H1 (cell line): ENCODE results near the gene CRYBB1. TPM values are rescaled to one million over a fixed set of nuclear protein-coding genes. Genes with fewer than 3 reads are reported as not detected.
A peak's percentile ranks its signal among the peaks of the same experiment; 100 is the strongest.

Source experiments
- CTCF ChIA-PET: fragments of 300-600 bp; sonication (Branson Sonifier 250); formaldehyde crosslinking; loops from one replicate; lab custom pipeline; 2021; ENCODE audit not compliant: partially characterized antibody; lab: Charles Lee
- POLR2A ChIA-PET: fragments of 300-600 bp; sonication (Branson Sonifier 250); formaldehyde crosslinking; loops from one replicate; lab custom pipeline; 2021; ENCODE audit warnings: inconsistent platforms; ENCODE audit not compliant: partially characterized antibody; lab: Charles Lee
- DNase-seq, 2 experiments: peaks; one replicate each; pipeline versions ENCODE4 v3.0.0 to v3.0.0-alpha.2; 2010 to 2022; ENCODE audit warnings: low spot score in 2 of 2, low read depth in 1 of 2, mixed read lengths in 1 of 2
- FAIRE-seq: peaks from 2 replicates; lab custom pipeline; 2011; peaks lifted over from hg19 to GRCh38; lab: Jason Lieb, UNC
- H2AFZ ChIP-seq: 2 replicates; pipeline ENCODE4 v1.8.1; 2012; ENCODE audit warnings: low read length, inconsistent platforms
- H2AK5ac ChIP-seq: 2 replicates; pipeline ENCODE4 v1.6.1; 2013; ENCODE audit warnings: low read depth, low read length
- H2BK120ac ChIP-seq: replicated peaks from 2 replicates; pipeline ENCODE3; 2013; ENCODE audit warnings: low read depth, low read length, inconsistent platforms
- H2BK12ac ChIP-seq: 2 replicates; pipeline ENCODE4 v1.6.1; 2013; ENCODE audit warnings: low read depth, low read length
- H2BK15ac ChIP-seq: 2 replicates; pipeline ENCODE4 v1.6.1; 2013; ENCODE audit warnings: low read length
- H2BK20ac ChIP-seq: 2 replicates; pipeline ENCODE4 v1.6.1; 2013; ENCODE audit warnings: low read length
- H2BK5ac ChIP-seq: 2 replicates; pipeline ENCODE4 v1.6.1; 2013; ENCODE audit warnings: low read depth, low read length
- H3K14ac ChIP-seq: 2 replicates; pipeline ENCODE4 v1.6.1; 2013; ENCODE audit warnings: inconsistent platforms; ENCODE audit not compliant: insufficient read length
- H3K18ac ChIP-seq: 2 replicates; pipeline ENCODE4 v1.6.1; 2013; ENCODE audit warnings: low read length; ENCODE audit errors: extremely low read depth
- H3K23ac ChIP-seq: 2 replicates; pipeline ENCODE4 v1.6.1; 2013; ENCODE audit warnings: inconsistent platforms; ENCODE audit not compliant: insufficient read length
- H3K23me2 ChIP-seq: 2 replicates; pipeline ENCODE4 v1.6.1; 2013; ENCODE audit warnings: low read depth, low read length
- H3K27ac ChIP-seq: 2 replicates; pipeline ENCODE4 v1.6.1; 2011; ENCODE audit warnings: low read depth, low read length, inconsistent platforms
- H3K27me3 ChIP-seq, 4 experiments: replicated peaks in 1 of 4; 1 replicate in 1 of 4; 2 replicates in 3 of 4; pipeline versions ENCODE4 v1.6.1 to v1.8.1; 2011 to 2013; ENCODE audit warnings: low read length in 3 of 4, mild to moderate bottlenecking in 3 of 4, inconsistent platforms in 2 of 4, mixed read lengths in 2 of 4, moderate library complexity in 1 of 4; ENCODE audit not compliant: control insufficient read depth in 3 of 4, insufficient read depth in 3 of 4; ENCODE audit errors: extremely low read depth in 1 of 4
- H3K36me3 ChIP-seq, 4 experiments: 2 replicates each; pipeline versions ENCODE4 v1.6.1 to v1.8.1; 2011 to 2013; ENCODE audit warnings: mild to moderate bottlenecking in 4 of 4, low read length in 3 of 4, moderate library complexity in 2 of 4, control low read depth in 1 of 4, inconsistent platforms in 1 of 4; ENCODE audit not compliant: insufficient read depth in 4 of 4, control insufficient read depth in 2 of 4
- H3K4ac ChIP-seq: replicated peaks from 2 replicates; pipeline ENCODE3; 2013; ENCODE audit warnings: low read length, low read depth, mixed read lengths, inconsistent platforms; ENCODE audit not compliant: insufficient read length
- H3K4me1 ChIP-seq, 4 experiments: replicated peaks in 1 of 4; 1 replicate in 1 of 4; 2 replicates in 3 of 4; pipeline versions ENCODE4 v1.6.1 to v1.8.1; 2011 to 2013; ENCODE audit warnings: low read length in 3 of 4, inconsistent platforms in 2 of 4, mixed read lengths in 1 of 4; ENCODE audit not compliant: insufficient read depth in 4 of 4, control insufficient read depth in 3 of 4
- H3K4me2 ChIP-seq, 2 experiments: 2 replicates each; pipeline versions ENCODE4 v1.6.1 to v1.8.1; 2011 to 2013; ENCODE audit warnings: low read depth in 2 of 2, low read length in 2 of 2, control low read depth in 1 of 2, inconsistent platforms in 1 of 2, mild to moderate bottlenecking in 1 of 2; ENCODE audit not compliant: insufficient read depth in 1 of 2
- H3K4me3 ChIP-seq, 4 experiments: fragments of 200-600, 300-600 bp in 1 of 4; sonication (generic), shearing (Covaris generic), sonication (Bioruptor Twin) in 1 of 4; 2 replicates each; pipeline versions ENCODE4 v1.5.1 to v1.8.1; 2011 to 2016; ENCODE audit warnings: low read length in 4 of 4, low read depth in 3 of 4, control low read depth in 2 of 4, inconsistent platforms in 2 of 4, mild to moderate bottlenecking in 2 of 4, mixed read lengths in 1 of 4, moderate library complexity in 1 of 4; ENCODE audit not compliant: insufficient read depth in 2 of 4; ENCODE audit errors: extremely low read depth in 1 of 4
- H3K56ac ChIP-seq: replicated peaks from 2 replicates; pipeline ENCODE3; 2013; ENCODE audit warnings: low read depth, mild to moderate bottlenecking, mixed read lengths, low read length, inconsistent platforms; ENCODE audit not compliant: insufficient read length
- H3K79me1 ChIP-seq: 2 replicates; pipeline ENCODE4 v1.6.1; 2013; ENCODE audit warnings: low read depth, low read length, control low read depth
- H3K79me2 ChIP-seq, 2 experiments: 2 replicates each; pipeline versions ENCODE4 v1.6.1 to v1.8.1; 2012 to 2013; ENCODE audit warnings: low read length in 2 of 2, mild to moderate bottlenecking in 2 of 2, inconsistent platforms in 1 of 2; ENCODE audit not compliant: insufficient read depth in 2 of 2, control insufficient read depth in 1 of 2
- H3K9ac ChIP-seq, 4 experiments: replicated peaks in 1 of 4; 1 replicate in 1 of 4; 2 replicates in 3 of 4; pipeline versions ENCODE4 v1.6.1 to v1.8.1; 2011 to 2013; ENCODE audit warnings: low read depth in 3 of 4, low read length in 3 of 4, control low read depth in 2 of 4, mild to moderate bottlenecking in 2 of 4, moderate library complexity in 2 of 4, inconsistent platforms in 1 of 4; ENCODE audit errors: extremely low read depth in 1 of 4
- H3K9me3 ChIP-seq, 2 experiments: 2 replicates each; pipeline versions ENCODE4 v1.6.1 to v1.8.1; 2012 to 2013; ENCODE audit warnings: mild to moderate bottlenecking in 2 of 2, moderate library complexity in 2 of 2, control low read depth in 1 of 2, inconsistent platforms in 1 of 2, low read depth in 1 of 2, low read length in 1 of 2, mixed read lengths in 1 of 2; ENCODE audit not compliant: insufficient read depth in 2 of 2
- H4K20me1 ChIP-seq, 2 experiments: replicated peaks in 1 of 2; 2 replicates each; pipeline versions ENCODE3 to v1.8.1; 2011 to 2013; ENCODE audit warnings: inconsistent platforms in 2 of 2, low read length in 2 of 2, mild to moderate bottlenecking in 1 of 2; ENCODE audit not compliant: insufficient read depth in 2 of 2, control insufficient read depth in 1 of 2
- H4K5ac ChIP-seq: 2 replicates; pipeline ENCODE4 v1.6.1; 2013; ENCODE audit warnings: low read length, low read depth, mixed read lengths, inconsistent platforms; ENCODE audit not compliant: insufficient read length
- H4K8ac ChIP-seq: 2 replicates; pipeline ENCODE4 v1.8.0; 2013; ENCODE audit warnings: mild to moderate bottlenecking, moderate library complexity, low read length, inconsistent platforms; ENCODE audit not compliant: insufficient read depth; ENCODE audit errors: extremely low read depth
- H4K91ac ChIP-seq: replicated peaks from 2 replicates; pipeline ENCODE3; 2013; ENCODE audit warnings: low read length, mixed read lengths, inconsistent platforms; ENCODE audit not compliant: insufficient read length
- TAF7 ChIP-seq: optimal IDR thresholded peaks from 2 replicates; pipeline ENCODE3; 2011; ENCODE audit warnings: low read depth, mild to moderate bottlenecking, inconsistent platforms, low read length, moderate library complexity, borderline replicate concordance
- WGBS, 2 experiments: shearing (Covaris generic) in 1 of 2; methylation state at CpG; one replicate each; pipeline versions ENCODE4 v1.1.6 to v1.1.7; 2013 to 2015; ENCODE audit warnings: low lambda C conversion rate in 2 of 2, mixed read lengths in 2 of 2, inconsistent platforms in 1 of 2, low coverage in 1 of 2, missing lambda C conversion rate in 1 of 2; ENCODE audit not compliant: insufficient replicate concordance in 2 of 2, insufficient coverage in 1 of 2, insufficient read length in 1 of 2; ENCODE audit errors: extremely low coverage in 1 of 2, missing lambda C conversion rate in 1 of 2; 5-methylcytosine and 5-hydroxymethylcytosine counted together
- polyA plus RNA-seq, 7 experiments: library from polyadenylated mRNA; depleted of rRNA in 3 of 7; stranded (reverse) in 5 of 7; unstranded in 2 of 7; fragments of >200 nt in 5 of 7; fragments of 200-250 nt in 2 of 7; gene quantifications; 1 replicate in 5 of 7; 2 replicates in 1 of 7; 4 replicates in 1 of 7; pipeline versions ENCODE4 v1.2.1 to v1.2.3, GENCODE V29; 2011 to 2013; ENCODE audit warnings: missing spikeins in 2 of 7, mixed read lengths in 2 of 7
- total RNA-seq: library from RNA; stranded (reverse); fragmentation: NEBNext Ultra II Directional; extraction: Animal tissue kit (Norgen Biotek cat#: 25700); gene quantifications from 2 replicates; pipeline ENCODE4 v1.2.1, GENCODE V29; 2021

The CRYBB1 gene
- total and polyA plus RNA-seq, 2 of the 8 experiments (the other 6 are each of a cell fraction or from before 2014, with no cell fraction given) = 1.7 to 6.0 TPM

DNA sequence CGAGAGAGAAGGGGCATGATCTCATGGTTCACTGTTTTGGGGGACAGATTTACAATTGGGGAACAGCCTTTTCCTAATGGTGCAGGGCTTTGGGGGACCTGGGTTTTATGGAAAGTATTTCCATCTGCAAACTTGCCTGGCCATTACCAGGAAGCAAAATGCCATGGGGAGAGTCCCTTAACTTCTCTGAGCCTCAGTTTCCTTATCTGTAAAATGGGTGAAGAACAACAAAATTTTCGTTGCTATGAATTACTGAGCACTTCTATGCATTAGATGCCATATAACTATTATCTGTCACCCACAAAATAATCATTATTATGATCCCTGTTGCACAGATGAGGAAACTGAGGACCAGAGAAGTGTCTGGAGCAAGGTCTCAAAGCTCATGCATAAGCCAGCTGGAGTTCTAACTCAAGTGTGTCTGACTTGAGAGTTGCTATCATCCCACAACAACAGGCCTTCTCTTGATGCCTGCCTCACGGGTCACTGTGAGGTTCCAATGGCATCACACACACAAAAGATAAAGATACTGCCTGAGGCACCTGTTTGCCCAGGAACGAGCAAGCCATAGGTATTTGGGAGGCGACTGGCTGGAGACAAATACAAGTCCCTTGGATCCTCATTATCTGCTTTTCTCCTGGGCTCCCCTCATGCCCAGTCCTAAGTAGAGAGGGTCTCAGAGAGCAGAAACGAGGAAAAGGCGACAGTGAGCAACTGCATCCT, 43.7 kb downstream of the CRYBB1 start:
- Histone ChIP-seq H2AK5ac (no peak overlapping the region), H2BK120ac (no peak overlapping the region), H3K4me1 (peaks cover 3 to 28% (median 5%) of the 10 kb centered on the region in 4 experiments)
- POLR2A ChIA-PET = interaction anchor here (1.6 kb wide), 1 partner anchor 83 kb away, joined by 3 read pairs; the partner anchor contains the start of gene MIAT
- TF ChIP-seq TAF7 = no peak
- TF ChIP-seq, all 59 proteins: peak for 0
- Histone ChIP-seq H3K27ac (no peak overlapping the region), H3K18ac (peak overlapping the region; percentile 13; the same call in 1 of the 2 replicates), H2BK15ac (no peak overlapping the region), H3K4me3 (no peak overlapping the region), H3K27me3 (no peaks in the 10 kb centered on the region), H4K20me1 (peaks cover 4 to 14% of the 10 kb centered on the region in 2 experiments), H3K14ac (no peak overlapping the region), H4K8ac (no peak overlapping the region), H3K4ac (no peak overlapping the region), H2AFZ (no peak overlapping the region), H4K5ac (no peak overlapping the region), H3K23ac (no peak overlapping the region), H3K36me3 (peaks cover 0 to 12% (median 0%) of the 10 kb centered on the region in 4 experiments; a peak in 3 of 8 replicates), H3K9ac (no peak overlapping the region), H3K56ac (no peak overlapping the region), H2BK5ac (0 out of 2 replicates have a peak overlapping the region, but pooled peaks have one; percentile 1), H3K23me2 (no peaks in the 10 kb centered on the region; the same call in 1 of the 2 replicates), H3K79me2 (peaks cover 6 to 93% of the 10 kb centered on the region in 2 experiments), H3K4me2 (no peak overlapping the region), H4K91ac (no peak overlapping the region), H3K9me3 (no peaks in the 10 kb centered on the region), H2BK20ac (no peak overlapping the region; the same call in 1 of the 2 replicates), H2BK12ac (no peak overlapping the region), H3K79me1 (peaks cover 33% of the 10 kb centered on the region)
- DNase-seq = no peak
- WGBS, 2 experiments = 89% methylated on average over 7 of the region's 7 CpGs; no CpG with 5 or more reads in 1 of the 2 experiments
- FAIRE-seq = no peak
- CTCF ChIA-PET = no interaction called here
